Hepatocyte (in vitro differentiated cells): ENCODE results near the gene PNPLA2. TPM values are rescaled to one million over a fixed set of nuclear protein-coding genes. Genes with fewer than 3 reads are reported as not detected.

ENCODE experiments used
- DNase-seq: peaks from one replicate; pipeline ENCODE4 v3.0.0-alpha.2; 2016; ENCODE audit warnings: low spot score
- H2AFZ ChIP-seq: fragments of 200-600 bp; sonication (generic); 2 replicates; pipeline ENCODE4 v1.6.0; 2016; ENCODE audit warnings: antibody characterized with exemption, mild to moderate bottlenecking
- H3K27ac ChIP-seq: fragments of 200-600 bp; sonication (generic); 2 replicates; pipeline ENCODE4 v1.5.1; 2016; ENCODE audit warnings: mild to moderate bottlenecking
- H3K27me3 ChIP-seq: fragments of 200-600 bp; sonication (generic); 2 replicates; pipeline ENCODE4 v1.6.1; 2016
- H3K36me3 ChIP-seq: fragments of 200-600 bp; sonication (generic); replicated peaks from 2 replicates; pipeline ENCODE4 v1.5.1; 2016; ENCODE audit warnings: low read depth; ENCODE audit not compliant: insufficient read depth
- H3K4me1 ChIP-seq: fragments of 200-600 bp; sonication (generic); 2 replicates; pipeline ENCODE4 v1.5.1; 2016; ENCODE audit warnings: mild to moderate bottlenecking, moderate library complexity; ENCODE audit not compliant: insufficient read depth
- H3K4me2 ChIP-seq: fragments of 200-600 bp; sonication (generic); 2 replicates; pipeline ENCODE4 v1.6.0; 2016
- H3K4me3 ChIP-seq: fragments of 200-600 bp; sonication (generic); 2 replicates; pipeline ENCODE4 v1.5.1; 2016; ENCODE audit warnings: mild to moderate bottlenecking
- H3K79me2 ChIP-seq: fragments of 200-600 bp; sonication (generic); 2 replicates; pipeline ENCODE4 v1.6.0; 2017; ENCODE audit warnings: mild to moderate bottlenecking
- H3K9me2 ChIP-seq: fragments of 200-600 bp; sonication (generic); replicated peaks from 2 replicates; pipeline ENCODE4 v1.6.0; 2017; ENCODE audit warnings: mild to moderate bottlenecking; ENCODE audit not compliant: insufficient read depth
- H3K9me3 ChIP-seq: fragments of 200-600 bp; sonication (generic); 2 replicates; pipeline ENCODE4 v1.5.1; 2016; ENCODE audit warnings: low read depth, mild to moderate bottlenecking
- H4K20me1 ChIP-seq: fragments of 200-600 bp; sonication (generic); 2 replicates; pipeline ENCODE4 v1.6.0; 2016; ENCODE audit warnings: mild to moderate bottlenecking; ENCODE audit not compliant: insufficient read depth, poor library complexity, severe bottlenecking
- CTCF ChIP-seq: fragments of 200-600 bp; sonication (generic); IDR thresholded peaks from 2 replicates; pipeline ENCODE4 v1.5.1; 2016; ENCODE audit warnings: antibody characterized with exemption, mild to moderate bottlenecking; ENCODE audit not compliant: poor library complexity
- EZH2 ChIP-seq: fragments of 200-600 bp; sonication (generic); IDR thresholded peaks from 2 replicates; pipeline ENCODE4 v1.6.1; 2016; ENCODE audit warnings: antibody characterized with exemption, mild to moderate bottlenecking, borderline replicate concordance
- EZH2phosphoT487 ChIP-seq: fragments of 200-600 bp; sonication (generic); IDR thresholded peaks from one replicate; pipeline ENCODE4 v1.6.1; 2018; ENCODE audit warnings: antibody characterized with exemption, mild to moderate bottlenecking, low read depth, moderate library complexity; ENCODE audit not compliant: unreplicated experiment, severe bottlenecking
- WGBS: methylation state at CpG from one replicate; pipeline ENCODE4 v1.1.6; 2016; ENCODE audit warnings: low lambda C conversion rate; ENCODE audit errors: missing lambda C conversion rate; 5-methylcytosine and 5-hydroxymethylcytosine counted together
- polyA plus RNA-seq: library from polyadenylated mRNA; unstranded; fragments of >200 nt; fragmentation: Nextera tagmentation; extraction: Ambion mirVana; gene quantifications from 2 replicates; pipeline ENCODE4 v1.2.1, GENCODE V29; 2016
- total RNA-seq: library from RNA; depleted of rRNA; stranded (reverse); fragments of >200 nt; gene quantifications from 2 replicates; pipeline ENCODE4 v1.2.3, GENCODE V29; 2014

The PNPLA2 gene
- total and polyA plus RNA-seq, 2 experiments from 2014 or later, result 12.9 to 50.0 TPM

- H3K27me3 ChIP-seq, result no peaks in the 10 kb centered on the region
- no peaks in the 10 kb centered on the region for H4K20me1 ChIP-seq
- H3K4me1 ChIP-seq, result peaks cover 21% of the 10 kb centered on the region
- no peaks in the 10 kb centered on the region for H3K9me3 ChIP-seq
- no peak overlapping the region for H2AFZ ChIP-seq
- H3K79me2 ChIP-seq, result no peaks in the 10 kb centered on the region
- TF ChIP-seq EZH2phosphoT487, result no peak
- TF ChIP-seq EZH2, result no peak
- TF ChIP-seq CTCF, result no peak
- 92% methylated on average over 25 of the region's 41 CpGs for WGBS
- no peaks in the 10 kb centered on the region for H3K9me2 ChIP-seq
- no peak overlapping the region for H3K27ac ChIP-seq
- no peak overlapping the region for H3K4me2 ChIP-seq
- no peaks in the 10 kb centered on the region for H3K36me3 ChIP-seq
- no peak for DNase-seq
- no peak overlapping the region for H3K4me3 ChIP-seq
These were observed 47.0 kb downstream of the PNPLA2 start for GRCh38 chr11:865462-866430.

- no peak for TF ChIP-seq EZH2phosphoT487
- TF ChIP-seq CTCF, result no peak
- no peak for TF ChIP-seq EZH2
- Histone ChIP-seq H3K27me3 (no peaks in the 10 kb centered on the region), H3K4me1 (peaks cover 21% of the 10 kb centered on the region), H2AFZ (no peak overlapping the region), H3K36me3 (no peaks in the 10 kb centered on the region), H3K9me3 (no peaks in the 10 kb centered on the region), H3K4me3 (no peak overlapping the region), H3K27ac (no peak overlapping the region), H3K79me2 (no peaks in the 10 kb centered on the region), H4K20me1 (no peaks in the 10 kb centered on the region), H3K4me2 (no peak overlapping the region), H3K9me2 (no peaks in the 10 kb centered on the region)
- no peak for DNase-seq
- 94% methylated on average over 14 of the region's 14 CpGs for WGBS
These were observed 47.8 kb downstream of the PNPLA2 start for GRCh38 chr11:866481-866880.

- no peak overlapping the region for H3K27ac ChIP-seq
- no peak overlapping the region for H2AFZ ChIP-seq
- no peaks in the 10 kb centered on the region for H3K9me2 ChIP-seq
- no peak overlapping the region for H3K4me2 ChIP-seq
- no peaks in the 10 kb centered on the region for H3K9me3 ChIP-seq
- H3K4me3 ChIP-seq, result no peak overlapping the region
- H3K27me3 ChIP-seq, result no peaks in the 10 kb centered on the region
- 95% methylated on average over 8 of the region's 8 CpGs for WGBS
- no peaks in the 10 kb centered on the region for H4K20me1 ChIP-seq
- DNase-seq, result no peak
- no peaks in the 10 kb centered on the region for H3K36me3 ChIP-seq
- H3K79me2 ChIP-seq, result no peaks in the 10 kb centered on the region
- TF ChIP-seq CTCF (no peak), EZH2 (no peak), EZH2phosphoT487 (no peak)
- H3K4me1 ChIP-seq, result peaks cover 9% of the 10 kb centered on the region
These were observed 49.2 kb downstream of the PNPLA2 start for GRCh38 chr11:867856-868358.
